Kidney capillary endothelial cell (primary cell): ENCODE results near the gene SLC2A14.
"Not testable (repeated sequence)": the region's sequence is repeated elsewhere in the genome, so short reads cannot be mapped to it uniquely, and the experiment has no call there.

Experiments used
- DNase-seq: peaks from one replicate; pipeline ENCODE4 v3.0.0-alpha.2; 2018; ENCODE audit warnings: low spot score

The SLC2A14 gene

GRCh38 chr12:7869137-7869536 is 3.6 kb downstream of the SLC2A14 start:
- no peak for DNase-seq

GRCh38 chr12:7868391-7868790 is 4.3 kb downstream of the SLC2A14 start:
- no peak for DNase-seq

- DNase-seq: no peak
Observed at GRCh38 chr12:7864601-7865150, 8.0 kb downstream of the SLC2A14 start.

GRCh38 chr12:7862814-7863348 is 9.8 kb downstream of the SLC2A14 start:
- DNase-seq: not testable (repeated sequence)

GRCh38 chr12:7862301-7862700 is 10.4 kb downstream of the SLC2A14 start:
- DNase-seq: not testable (repeated sequence)

- no peak for DNase-seq
Observed at GRCh38 chr12:7859552-7859951, 13.2 kb downstream of the SLC2A14 start.

- DNase-seq: no peak
Observed at GRCh38 chr12:7857971-7858370, 14.7 kb downstream of the SLC2A14 start.

- no peak for DNase-seq
Observed at GRCh38 chr12:7856516-7856915, 16.2 kb downstream of the SLC2A14 start.

GRCh38 chr12:7853557-7853956 is 19.2 kb downstream of the SLC2A14 start:
- DNase-seq: no peak

- not testable (repeated sequence) for DNase-seq
Observed at GRCh38 chr12:7851622-7852081, 21.1 kb downstream of the SLC2A14 start.

GRCh38 chr12:7850099-7850498 is 22.6 kb downstream of the SLC2A14 start:
- DNase-seq: not testable (repeated sequence)

- DNase-seq: not testable (repeated sequence)
Observed at GRCh38 chr12:7848098-7848422, 24.7 kb downstream of the SLC2A14 start.

- DNase-seq: not testable (repeated sequence)
Observed at GRCh38 chr12:7847226-7848097, 25.3 kb downstream of the SLC2A14 start.

- no peak for DNase-seq
Observed at GRCh38 chr12:7844116-7844515, 28.6 kb downstream of the SLC2A14 start.

- not testable (repeated sequence) for DNase-seq
Observed at GRCh38 chr12:7843583-7843982, 29.1 kb downstream of the SLC2A14 start.

GRCh38 chr12:7843149-7843548 is 29.6 kb downstream of the SLC2A14 start:
- not testable (repeated sequence) for DNase-seq

- not testable (repeated sequence) for DNase-seq
Observed at GRCh38 chr12:7842444-7842843, 30.3 kb downstream of the SLC2A14 start.

GRCh38 chr12:7839848-7840247 is 32.9 kb downstream of the SLC2A14 start:
- not testable (repeated sequence) for DNase-seq

- not testable (repeated sequence) for DNase-seq
Observed at GRCh38 chr12:7839226-7839625, 33.5 kb downstream of the SLC2A14 start.

GRCh38 chr12:7837366-7837765 is 35.3 kb downstream of the SLC2A14 start:
- DNase-seq: no peak

- no peak for DNase-seq
Observed at GRCh38 chr12:7835766-7836165, 36.9 kb downstream of the SLC2A14 start.

GRCh38 chr12:7835116-7835515 is 37.6 kb downstream of the SLC2A14 start:
- DNase-seq: no peak

- DNase-seq: no peak
Observed at GRCh38 chr12:7834701-7835100, 38.0 kb downstream of the SLC2A14 start.
